ENCODE measurements around the gene RNU6-7. TPM values are rescaled to one million over a fixed set of nuclear protein-coding genes. Genes with fewer than 3 reads are reported as not detected.

Gene RNU6-7
- polyA plus RNA-seq, 10 donors, result not detected

Other genes starting within 250 kb of the RNU6-7 start
- gene ARHGAP5, start 124.7 kb upstream of the RNU6-7 start, polyA plus RNA-seq (ENCODE audit: insufficient read length in 10 of 10), result 10 to 100 TPM; 39.6 to 51.0 (median 47.3) TPM
- gene RNU6-8, start 1.2 kb downstream of the RNU6-7 start, polyA plus RNA-seq (ENCODE audit: insufficient read length in 10 of 10), result not detected
- 10 to 100 TPM; 34.4 to 90.4 (median 55.4) TPM for gene AKAP6, start 127.3 kb downstream of the RNU6-7 start, polyA plus RNA-seq (ENCODE audit: insufficient read length in 10 of 10)